WI38 (cell line): ENCODE results near the gene RSAD2.

Source experiments
- H3K4me3 ChIP-seq: 2 replicates; pipeline ENCODE4 v1.5.1; 2011; ENCODE audit warnings: low read depth, mild to moderate bottlenecking, control low read depth, low read length
- CTCF ChIP-seq: IDR thresholded peaks from 2 replicates; pipeline ENCODE4 v1.5.1; 2012; ENCODE audit warnings: low read depth, mild to moderate bottlenecking, control low read depth, low read length

The RSAD2 gene

GRCh38 chr2:6878549-6878948, 972 bp downstream of the RSAD2 start:
- H3K4me3 ChIP-seq = no peak overlapping the region
- no peak for TF ChIP-seq CTCF

- TF ChIP-seq CTCF = no peak
- H3K4me3 ChIP-seq = no peak overlapping the region
These were observed 1.4 kb downstream of the RSAD2 start for GRCh38 chr2:6879011-6879410.

- H3K4me3 ChIP-seq = no peak overlapping the region
These were observed 2.7 kb downstream of the RSAD2 start for GRCh38 chr2:6880200-6880733.

GRCh38 chr2:6881046-6881445, 3.5 kb downstream of the RSAD2 start:
- no peak for TF ChIP-seq CTCF
- H3K4me3 ChIP-seq = no peak overlapping the region

More at GRCh38 chr2:6880200-6880733, 2.7 kb downstream of the RSAD2 start:
- no peak for TF ChIP-seq CTCF

- TF ChIP-seq CTCF = no peak
- no peak overlapping the region for H3K4me3 ChIP-seq
These were observed 3.9 kb downstream of the RSAD2 start for GRCh38 chr2:6881516-6881915.

- TF ChIP-seq CTCF = no peak
- H3K4me3 ChIP-seq = no peak overlapping the region
These were observed 6.0 kb downstream of the RSAD2 start for GRCh38 chr2:6883448-6884122.

GRCh38 chr2:6885551-6885950, 8.0 kb downstream of the RSAD2 start:
- no peak for TF ChIP-seq CTCF
- no peak overlapping the region for H3K4me3 ChIP-seq
